ENCODE data around the gene ACKR2.
A peak's percentile ranks its signal among the peaks of the same experiment; 100 is the strongest.
"Not testable (repeated sequence)": the region's sequence is repeated elsewhere in the genome, so short reads cannot be mapped to it uniquely, and the experiment has no call there.

The ACKR2 gene

GRCh38 chr3:42865256-42865655 is 56.0 kb downstream of the ACKR2 start:
- DNase-seq = no peak

DNA sequence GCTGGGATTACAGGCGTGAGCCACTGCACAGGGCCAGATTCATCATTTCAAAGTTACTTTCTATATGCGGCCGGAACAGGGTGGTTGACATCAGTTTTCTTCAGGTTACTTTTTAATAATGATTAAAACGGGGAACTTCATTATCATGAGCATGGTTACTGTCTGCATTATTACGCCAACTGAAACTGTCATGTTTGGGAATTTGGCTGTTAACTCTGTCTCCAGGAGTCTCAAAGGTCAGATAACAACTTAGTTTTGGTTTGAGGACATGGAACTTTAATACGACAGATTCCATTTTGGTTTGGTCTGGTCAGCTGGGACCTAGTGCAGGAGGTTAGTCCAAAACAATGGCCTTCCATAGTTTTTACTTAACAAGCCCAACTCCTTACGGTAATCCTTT is 57.9 kb downstream of the ACKR2 start:
- DNase-seq = no peak

GRCh38 chr3:42868841-42869240 is 59.6 kb downstream of the ACKR2 start:
- DNase-seq = no peak

- no peak for DNase-seq
Observed at GRCh38 chr3:42871592-42872196, 62.4 kb downstream of the ACKR2 start.

DNA sequence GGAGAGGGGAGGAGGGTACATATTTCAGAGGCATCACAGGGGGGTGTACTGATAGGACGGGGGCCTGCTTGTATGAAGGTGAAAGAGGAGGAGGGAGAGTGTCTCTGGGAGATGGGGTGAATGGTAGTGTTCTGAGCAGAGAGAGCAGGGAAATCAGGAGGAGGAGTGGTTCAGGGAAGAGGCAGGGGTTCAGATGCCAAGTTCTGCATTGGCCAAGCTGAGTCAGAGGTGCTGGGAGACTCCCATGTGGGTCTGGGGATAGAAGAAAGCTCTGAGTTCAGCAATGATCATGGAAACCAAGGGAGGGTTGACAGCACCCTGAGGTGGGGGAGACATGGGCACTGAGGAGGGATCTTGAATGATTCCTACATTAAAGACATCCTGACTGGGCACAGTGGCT is 63.5 kb downstream of the ACKR2 start:
- no peak for DNase-seq

DNA sequence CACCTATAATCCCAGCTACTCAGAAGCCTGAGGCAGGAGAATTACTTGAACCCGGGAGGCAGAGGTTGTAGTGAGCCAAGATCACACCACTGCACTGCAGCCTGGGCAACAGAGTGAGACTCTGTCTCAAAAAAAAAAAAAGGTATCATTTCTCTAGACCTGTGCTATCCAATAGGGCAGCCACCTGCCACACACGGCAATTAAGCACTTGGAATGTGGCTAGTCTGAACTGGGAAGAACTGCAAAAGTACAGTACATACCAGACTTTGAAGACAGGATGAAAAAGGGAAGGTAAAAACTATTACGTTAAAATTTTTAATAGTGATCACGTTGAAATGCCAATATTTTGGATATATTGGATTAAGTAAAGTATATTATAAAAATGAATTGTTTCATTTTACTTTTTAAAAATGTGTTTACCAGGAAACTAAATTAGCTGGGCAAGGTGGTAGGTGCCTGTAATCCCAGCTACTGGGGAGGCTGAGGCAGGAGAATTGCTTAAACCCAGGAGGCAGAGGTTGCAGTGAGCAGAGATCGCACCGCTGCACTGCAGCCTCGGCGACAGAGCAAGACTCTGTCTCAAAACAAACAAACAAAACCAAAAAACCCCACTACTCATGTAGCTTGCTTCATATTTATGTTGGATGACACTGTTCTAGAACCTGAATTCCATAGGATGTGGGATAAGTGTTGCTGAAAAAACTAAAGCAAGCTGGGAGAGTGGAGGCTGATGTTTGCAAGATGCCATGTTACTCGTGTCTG is 64.2 kb downstream of the ACKR2 start:
- DNase-seq = no peak

GRCh38 chr3:42874749-42875148 is 65.5 kb downstream of the ACKR2 start:
- DNase-seq = no peak

- DNase-seq = no peak
Observed at GRCh38 chr3:42875325-42876151, 66.3 kb downstream of the ACKR2 start, which contains the start of gene CYP8B1. CYP8B1 (minus strand) TSS chr3:42875879; CDS start chr3:42875816, 63 bp downstream.

DNA sequence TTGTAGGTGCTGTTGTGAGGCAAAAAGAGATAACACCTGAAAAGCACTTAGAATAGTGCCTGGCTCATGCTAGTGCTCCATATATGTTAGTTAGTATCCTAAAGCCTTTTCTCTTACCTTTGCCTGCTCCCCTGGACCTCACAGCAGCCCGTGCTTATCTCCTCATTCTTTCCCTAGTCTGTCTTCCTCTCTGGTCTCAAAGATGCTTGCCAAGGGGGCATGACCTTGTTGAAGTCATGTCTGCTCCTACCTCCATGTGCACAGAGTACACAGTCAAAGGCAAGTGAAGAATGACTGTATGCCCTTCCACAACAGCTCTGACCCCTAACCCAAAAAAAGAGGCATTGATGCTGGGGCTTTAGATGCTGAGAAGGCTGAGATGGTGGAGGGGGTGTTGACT is 67.2 kb downstream of the ACKR2 start:
- DNase-seq = no peak

DNA sequence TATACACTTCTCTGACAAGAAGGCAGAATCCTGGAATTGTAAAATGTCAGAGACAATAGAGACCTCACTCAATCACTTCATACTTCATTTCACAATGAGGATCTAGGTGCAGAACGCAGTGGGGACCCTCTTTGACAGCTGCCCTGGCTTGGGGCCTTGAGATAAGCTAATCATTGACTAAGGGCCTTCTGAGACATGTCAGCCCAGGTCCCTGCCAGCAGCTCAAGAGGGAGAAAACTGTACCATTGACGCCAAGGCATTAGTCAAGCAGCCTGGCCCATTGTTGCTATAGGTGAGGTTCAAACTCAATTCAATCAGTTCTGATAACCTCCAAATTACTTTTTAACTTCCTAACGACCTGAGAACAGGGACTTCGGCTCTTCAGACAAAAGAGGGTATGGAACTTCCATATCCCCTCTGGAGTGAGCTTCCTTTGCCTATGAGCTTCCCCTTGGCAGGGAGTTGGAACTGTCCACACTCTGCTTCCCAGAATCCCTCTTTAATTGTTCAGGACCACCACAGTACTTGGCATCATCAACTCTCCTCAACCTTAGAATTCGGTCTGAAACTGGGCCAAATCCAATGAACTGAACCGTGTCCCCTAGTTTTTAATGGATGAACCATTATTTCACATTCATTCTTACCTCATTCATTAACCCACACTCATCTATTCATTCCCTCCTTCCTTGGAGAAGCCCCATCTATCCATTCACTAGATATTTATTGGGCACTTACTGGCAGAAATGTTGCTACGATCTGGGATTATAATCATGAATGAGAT is 67.9 kb downstream of the ACKR2 start:
- no peak for DNase-seq

GRCh38 chr3:42877881-42878280 is 68.6 kb downstream of the ACKR2 start:
- no peak for DNase-seq

DNA sequence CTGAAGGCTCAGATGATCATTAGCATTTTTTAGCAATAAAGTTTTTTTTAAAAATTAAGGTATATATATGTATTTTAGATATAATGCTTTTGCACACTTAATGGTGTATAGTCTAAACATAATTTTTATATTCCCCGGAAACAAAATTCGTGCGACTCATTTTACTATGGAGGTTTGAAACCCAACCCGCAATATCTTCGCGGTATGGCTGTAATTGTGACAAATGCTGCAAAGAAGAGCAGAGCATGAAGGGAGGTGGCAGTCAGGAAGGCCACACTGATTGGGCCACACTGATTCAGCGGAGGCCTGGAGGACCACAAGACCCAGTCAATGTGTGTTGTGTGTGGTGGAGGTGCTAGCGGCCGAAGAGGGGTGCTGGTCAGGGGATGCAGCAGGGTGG is 70.9 kb downstream of the ACKR2 start:
- no peak for DNase-seq

DNA sequence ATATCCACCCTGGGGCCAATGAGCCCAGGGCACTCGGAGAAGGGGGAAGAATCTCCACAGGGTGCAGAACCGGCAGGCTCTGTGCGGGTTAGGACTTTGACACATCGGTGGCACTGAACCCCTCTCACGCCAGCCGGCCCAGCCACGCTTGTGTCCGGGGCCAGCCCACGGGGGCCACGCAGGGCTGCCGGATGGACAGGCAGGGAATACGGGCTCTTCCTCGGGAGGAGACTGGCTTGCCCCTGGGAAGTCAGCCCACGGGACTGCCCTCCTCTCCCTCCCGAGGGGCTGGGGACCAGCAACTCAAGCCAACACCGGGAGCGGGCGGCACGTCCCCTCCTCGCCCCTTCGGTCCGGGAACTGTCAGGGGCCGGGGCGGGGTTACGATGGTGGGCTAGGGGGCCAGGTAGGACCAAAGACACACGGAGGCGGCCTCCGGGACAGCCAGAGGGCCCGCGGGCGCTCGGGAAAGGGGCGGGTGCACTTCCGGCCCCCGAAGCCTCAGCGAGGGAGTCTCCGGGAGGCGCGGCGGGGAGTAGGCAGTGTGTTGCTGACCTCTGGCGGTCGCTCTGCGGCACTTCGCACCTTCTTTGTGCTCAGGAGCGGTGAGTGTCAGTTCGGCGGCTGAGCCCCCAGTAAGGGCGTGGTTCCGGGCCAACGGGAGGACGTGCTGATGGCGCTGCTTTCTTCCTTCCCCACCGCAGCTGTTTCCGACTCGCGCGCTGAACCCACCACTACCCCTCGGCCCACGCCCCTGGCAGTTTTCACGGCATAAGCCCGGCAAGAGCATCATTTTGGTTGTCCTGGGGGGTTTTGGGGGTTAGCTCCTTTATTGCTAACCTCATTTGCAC is 71.6 kb downstream of the ACKR2 start:
- DNase-seq = peak; percentile 55 to 69

GRCh38 chr3:42883251-42883930 is 74.1 kb downstream of the ACKR2 start:
- DNase-seq = not testable (repeated sequence)

DNA sequence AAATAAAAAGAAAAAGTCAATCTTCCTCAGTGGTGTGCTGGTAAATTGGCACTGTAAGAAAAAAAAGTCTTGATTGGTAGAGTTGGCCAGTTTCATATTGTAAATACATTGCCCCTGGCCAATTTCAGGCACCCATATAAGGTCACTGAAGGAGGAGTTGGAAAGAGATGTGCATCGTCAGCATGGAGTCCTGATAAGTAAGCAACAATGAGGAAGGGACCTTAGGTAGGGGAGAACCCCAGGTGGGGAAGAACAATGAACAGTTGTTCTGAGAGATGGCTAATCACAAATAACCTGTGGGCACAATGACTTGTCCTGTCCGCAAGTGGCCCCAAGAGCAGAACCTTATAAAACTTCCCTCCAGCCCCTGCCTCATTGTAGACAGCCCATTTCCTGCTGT is 75.1 kb downstream of the ACKR2 start:
- no peak for DNase-seq

DNA sequence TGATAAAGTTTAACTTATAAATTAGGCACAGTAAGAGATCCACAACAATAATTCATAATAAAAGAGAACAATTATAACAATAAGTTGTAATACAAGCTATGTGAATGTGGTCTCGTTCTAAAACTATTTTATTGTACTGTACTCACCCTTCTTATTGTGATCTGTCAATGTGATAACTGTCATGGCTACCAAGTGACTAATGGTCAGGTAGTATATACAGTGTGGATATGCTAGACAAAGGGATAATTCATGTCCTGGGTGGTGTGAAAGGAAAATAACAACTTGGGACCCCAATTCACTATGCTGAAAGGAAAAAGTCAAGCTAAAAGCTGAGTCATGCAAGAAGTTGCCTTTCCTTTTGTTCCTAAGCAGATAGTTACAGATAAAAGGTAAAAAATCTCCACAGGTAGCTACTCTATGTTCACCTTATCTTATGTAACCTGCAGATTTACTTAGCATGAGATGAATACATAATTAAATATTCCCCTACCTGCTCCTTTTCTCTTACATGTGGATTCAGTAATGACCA is 77.1 kb downstream of the ACKR2 start:
- DNase-seq = no peak

GRCh38 chr3:42887084-42887483 is 77.8 kb downstream of the ACKR2 start:
- no peak for DNase-seq

DNA sequence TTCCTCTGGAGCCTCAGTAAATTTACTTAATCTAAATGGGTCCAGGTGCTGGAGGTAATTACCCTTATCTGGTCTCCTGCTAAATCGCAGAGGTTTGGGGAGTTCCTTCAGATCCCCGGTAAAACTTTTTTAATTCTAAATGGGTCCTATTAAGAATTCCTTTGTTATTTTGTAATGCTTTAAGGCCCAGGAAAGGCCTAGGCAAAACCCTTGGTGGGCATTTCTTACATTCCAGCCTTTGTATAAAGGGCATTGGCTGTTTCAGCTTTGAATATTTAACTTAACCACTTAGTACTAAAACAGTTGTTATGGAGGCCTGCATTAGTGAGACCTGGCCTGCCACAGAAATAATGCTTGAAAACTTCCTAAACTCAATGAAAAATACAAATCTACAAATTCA is 81.8 kb downstream of the ACKR2 start:
- DNase-seq = no peak

DNA sequence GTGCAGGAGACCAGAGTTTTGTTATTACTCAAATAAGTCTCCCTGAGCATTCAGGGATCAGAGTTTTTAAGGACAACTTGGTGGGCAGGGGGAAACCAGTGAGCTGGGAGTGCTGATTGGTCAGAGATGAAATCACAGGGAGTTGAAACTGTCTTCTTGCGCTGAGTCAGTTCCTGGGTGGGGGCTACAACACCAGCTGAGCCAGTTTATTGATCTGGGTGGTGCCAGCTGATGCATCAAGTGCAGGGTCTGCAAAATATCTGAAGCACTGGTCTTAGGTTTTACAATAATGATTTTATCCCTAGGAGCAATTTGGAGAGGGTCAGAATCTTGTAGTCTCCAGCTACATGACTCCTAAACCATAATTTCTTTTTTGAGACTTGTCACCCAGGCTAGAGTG is 82.9 kb downstream of the ACKR2 start:
- DNase-seq = no peak

DNA sequence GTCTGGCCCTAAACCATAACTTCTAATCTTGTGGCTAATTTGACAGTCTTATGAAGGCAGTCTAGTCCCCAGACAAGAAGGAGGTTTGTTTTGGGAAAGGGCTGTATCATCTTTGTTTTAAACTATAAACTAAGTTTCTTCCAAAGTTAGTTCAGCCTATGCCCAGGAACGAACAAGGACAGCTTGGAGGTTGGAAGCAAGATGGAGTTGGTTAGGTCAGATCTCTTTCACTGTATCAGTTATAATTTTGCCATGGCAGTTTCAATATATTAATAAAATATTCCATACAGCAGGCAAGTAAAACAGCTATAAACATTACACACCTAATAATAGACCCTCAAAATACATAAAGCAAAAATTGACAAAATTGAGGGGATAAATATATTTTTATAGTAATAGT is 83.6 kb downstream of the ACKR2 start:
- DNase-seq = no peak

All from bone marrow (tissue), 2 donors.